SIG-M5 (cell line): ENCODE results near the gene MRPL23.

ENCODE experiments used
- DNase-seq: peaks from one replicate; lab custom pipeline; 2025; lab: John Stamatoyannopoulos, UW

The MRPL23 gene

GRCh38 chr11:1990872-1991578 is 43.9 kb downstream of the MRPL23 start:
- no peak for DNase-seq

- DNase-seq: no peak
Observed at GRCh38 chr11:1992111-1992510, 45.0 kb downstream of the MRPL23 start.

DNA sequence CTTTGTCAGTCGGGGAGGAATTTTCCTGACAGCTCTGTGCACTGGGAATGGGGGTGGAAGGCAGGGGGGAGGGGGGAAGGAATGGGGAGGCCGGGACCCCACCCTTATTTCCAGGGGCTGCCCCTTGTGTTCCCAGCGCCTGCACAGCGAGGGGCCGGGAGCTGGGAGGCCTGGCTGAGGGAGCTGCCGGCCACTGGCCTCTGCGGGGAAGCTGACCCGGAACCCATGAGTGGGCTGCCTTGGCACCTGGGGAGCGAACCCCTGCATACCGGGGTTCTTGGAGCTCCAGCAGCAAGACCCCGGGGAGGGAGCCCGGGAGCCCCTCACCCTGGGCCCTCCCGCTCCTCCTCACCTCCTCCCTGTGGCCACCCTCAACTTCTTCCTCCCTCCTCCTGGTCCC is 47.0 kb downstream of the MRPL23 start:
- no peak for DNase-seq

DNA sequence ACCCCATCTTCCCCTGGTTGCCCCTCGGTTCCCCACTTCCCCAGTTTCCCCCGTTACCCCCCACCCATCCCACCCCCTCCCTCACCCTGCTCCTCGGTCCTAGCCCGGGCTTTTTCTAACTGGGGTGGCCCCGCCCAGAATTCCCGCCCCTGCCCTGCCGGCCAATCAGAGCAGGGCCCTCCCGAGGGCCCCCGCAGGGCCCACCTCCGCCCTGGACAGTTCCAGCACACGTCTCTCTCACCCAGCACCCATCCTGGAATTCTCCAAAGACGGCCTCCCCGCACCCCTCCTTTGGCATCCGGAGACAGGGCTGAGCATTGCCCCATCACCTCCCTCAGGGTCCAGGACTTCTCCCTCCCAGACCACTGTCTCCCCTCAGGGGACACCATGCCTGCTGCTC is 50.6 kb downstream of the MRPL23 start, which contains the start of gene H19:
H19 (minus strand) TSS at position 88 of the 400 bp plus-strand sequence.
- no peak for DNase-seq

- DNase-seq: no peak
Observed at GRCh38 chr11:1998290-1998689, 51.2 kb downstream of the MRPL23 start.

GRCh38 chr11:1998861-1999260 is 51.7 kb downstream of the MRPL23 start:
- no peak for DNase-seq

- DNase-seq: no peak
Observed at GRCh38 chr11:2002042-2002776, 55.1 kb downstream of the MRPL23 start.

- DNase-seq: no peak
Observed at GRCh38 chr11:2002807-2003206, 55.7 kb downstream of the MRPL23 start.

GRCh38 chr11:2004466-2004865 is 57.3 kb downstream of the MRPL23 start:
- no peak for DNase-seq
